ENCODE data around the gene PDCD11. TPM values are rescaled to one million over a fixed set of nuclear protein-coding genes. Genes with fewer than 3 reads are reported as not detected.

Gene PDCD11
- total RNA-seq, 1 donor from 2014 or later, result 4.8 TPM

- H3K27me3 ChIP-seq, result no peaks in the 10 kb centered on the region
- H3K4me1 ChIP-seq, result no peaks in the 10 kb centered on the region
- DNase-seq (ENCODE audit: low spot score in 2 of 2), result no peak
- no peak for TF ChIP-seq CTCF (IDR thresholded peaks at IDR 0.05)
- intact Hi-C loops (cut with DNase I), result no loop called here
- H3K36me3 ChIP-seq, result no peaks in the 10 kb centered on the region
- H3K4me3 ChIP-seq, result no peak overlapping the region
- H3K27ac ChIP-seq, result no peak overlapping the region
- H3K9me3 ChIP-seq, result no peaks in the 10 kb centered on the region
Observed at GRCh38 chr10:103466734-103467133, 70.3 kb downstream of the PDCD11 start.

GRCh38 chr10:103467406-103467805, 71.0 kb downstream of the PDCD11 start:
- H3K27me3 ChIP-seq, result no peaks in the 10 kb centered on the region
- no peak overlapping the region for H3K27ac ChIP-seq
- intact Hi-C loops (cut with DNase I), result no loop called here
- no peak for DNase-seq (ENCODE audit: low spot score in 2 of 2)
- no peak for TF ChIP-seq CTCF (IDR thresholded peaks at IDR 0.05)
- no peaks in the 10 kb centered on the region for H3K9me3 ChIP-seq
- no peaks in the 10 kb centered on the region for H3K36me3 ChIP-seq
- H3K4me3 ChIP-seq, result no peak overlapping the region
- H3K4me1 ChIP-seq, result no peaks in the 10 kb centered on the region

GRCh38 chr10:103469201-103469600, 72.8 kb downstream of the PDCD11 start:
- intact Hi-C loops (cut with DNase I), result no loop called here
- Histone ChIP-seq H3K9me3 (no peaks in the 10 kb centered on the region), H3K36me3 (no peaks in the 10 kb centered on the region), H3K4me3 (no peak overlapping the region), H3K4me1 (no peaks in the 10 kb centered on the region), H3K27ac (no peak overlapping the region), H3K27me3 (no peaks in the 10 kb centered on the region)
- TF ChIP-seq CTCF (IDR thresholded peaks at IDR 0.05), result no peak
- DNase-seq (ENCODE audit: low spot score in 2 of 2), result no peak

- H3K27ac ChIP-seq, result peak overlapping the region in 1 of 2 donors; percentile 12
- H3K9me3 ChIP-seq, result no peaks in the 10 kb centered on the region
- no peak overlapping the region for H3K4me3 ChIP-seq
- no peaks in the 10 kb centered on the region for H3K4me1 ChIP-seq
- intact Hi-C loops (cut with DNase I), result no loop called here
- no peaks in the 10 kb centered on the region for H3K27me3 ChIP-seq
- H3K36me3 ChIP-seq, result no peaks in the 10 kb centered on the region
- no peak for DNase-seq (ENCODE audit: low spot score in 2 of 2)
- TF ChIP-seq CTCF (IDR thresholded peaks at IDR 0.05), result no peak
Observed at GRCh38 chr10:103470761-103471653, 74.6 kb downstream of the PDCD11 start.

GRCh38 chr10:103472005-103472404, 75.6 kb downstream of the PDCD11 start:
- TF ChIP-seq CTCF (IDR thresholded peaks at IDR 0.05), result no peak
- Histone ChIP-seq H3K9me3 (no peaks in the 10 kb centered on the region), H3K27ac (peak overlapping the region in 1 of 2 donors; percentile 2), H3K36me3 (no peaks in the 10 kb centered on the region), H3K4me3 (no peak overlapping the region), H3K27me3 (no peaks in the 10 kb centered on the region), H3K4me1 (no peaks in the 10 kb centered on the region)
- intact Hi-C loops (cut with DNase I), result no loop called here
- DNase-seq (ENCODE audit: low spot score in 2 of 2), result no peak
